H9 (cell line): ENCODE measurements around the gene CCNL1. TPM values are rescaled to one million over a fixed set of nuclear protein-coding genes. Genes with fewer than 3 reads are reported as not detected.

Experiments
- DNase-seq: peaks from one replicate; pipeline ENCODE4 v3.0.0-alpha.2; 2017
- H2AFZ ChIP-seq: one replicate; pipeline ENCODE4 v1.6.1; 2013; ENCODE audit warnings: mild to moderate bottlenecking, low read length, control low read depth, moderate library complexity
- H2AK5ac ChIP-seq: 2 replicates; pipeline ENCODE4 v1.6.1; 2013; ENCODE audit warnings: low read length, control low read depth, mixed read lengths; ENCODE audit not compliant: insufficient read length
- H2BK120ac ChIP-seq: one replicate; pipeline ENCODE4 v1.6.1; 2013; ENCODE audit warnings: low read depth, mild to moderate bottlenecking, low read length, control low read depth, inconsistent platforms; ENCODE audit not compliant: poor library complexity, severe bottlenecking
- H2BK12ac ChIP-seq: 2 replicates; pipeline ENCODE4 v1.6.1; 2013; ENCODE audit warnings: low read length, control low read depth, mixed read lengths, low read depth; ENCODE audit not compliant: insufficient read length
- H2BK15ac ChIP-seq: 2 replicates; pipeline ENCODE4 v1.6.1; 2013; ENCODE audit warnings: low read depth, low read length, control low read depth
- H2BK20ac ChIP-seq: one replicate; pipeline ENCODE4 v1.6.1; 2013; ENCODE audit warnings: low read depth, mild to moderate bottlenecking, low read length, control low read depth, inconsistent platforms; ENCODE audit not compliant: poor library complexity, severe bottlenecking
- H2BK5ac ChIP-seq: 2 replicates; pipeline ENCODE4 v1.6.1; 2013; ENCODE audit warnings: low read length, control low read depth, mixed read lengths; ENCODE audit not compliant: insufficient read length
- H3K14ac ChIP-seq: 2 replicates; pipeline ENCODE4 v1.6.1; 2013; ENCODE audit warnings: low read length, control low read depth; ENCODE audit not compliant: insufficient read depth
- H3K18ac ChIP-seq: 2 replicates; pipeline ENCODE4 v1.6.1; 2013; ENCODE audit warnings: low read depth, mild to moderate bottlenecking, mixed read lengths, low read length, control low read depth; ENCODE audit not compliant: insufficient read length
- H3K23ac ChIP-seq: 2 replicates; pipeline ENCODE4 v1.6.1; 2013; ENCODE audit warnings: low read length, control low read depth, mixed read lengths, low read depth; ENCODE audit not compliant: insufficient read length
- H3K23me2 ChIP-seq: 2 replicates; pipeline ENCODE4 v1.6.1; 2013; ENCODE audit warnings: low read depth, mild to moderate bottlenecking, mixed read lengths, low read length, control low read depth; ENCODE audit not compliant: insufficient read length, poor library complexity, severe bottlenecking
- H3K27ac ChIP-seq: 2 replicates; pipeline ENCODE4 v1.5.1; 2013; ENCODE audit warnings: low read length, control low read depth, mixed read lengths, low read depth; ENCODE audit not compliant: insufficient read length
- H3K27me3 ChIP-seq: 2 replicates; pipeline ENCODE4 v1.6.1; 2013; ENCODE audit warnings: low read length, control low read depth, inconsistent platforms; ENCODE audit not compliant: insufficient read depth
- H3K4ac ChIP-seq: 2 replicates; pipeline ENCODE4 v1.6.1; 2013; ENCODE audit warnings: low read depth, mild to moderate bottlenecking, control low read depth, inconsistent platforms, low read length, moderate library complexity
- H3K4me1 ChIP-seq: 2 replicates; pipeline ENCODE4 v1.6.1; 2013; ENCODE audit warnings: low read length, control low read depth, inconsistent platforms; ENCODE audit not compliant: insufficient read depth
- H3K4me2 ChIP-seq: 2 replicates; pipeline ENCODE4 v1.6.1; 2013; ENCODE audit warnings: low read length, control low read depth, mixed read lengths; ENCODE audit not compliant: insufficient read length, insufficient read depth
- H3K56ac ChIP-seq: 2 replicates; pipeline ENCODE4 v1.6.1; 2013; ENCODE audit warnings: low read depth, mild to moderate bottlenecking, mixed read lengths, low read length, control low read depth; ENCODE audit not compliant: insufficient read length
- H3K79me1 ChIP-seq: 2 replicates; pipeline ENCODE4 v1.6.1; 2013; ENCODE audit warnings: low read depth, mild to moderate bottlenecking, moderate library complexity, low read length, control low read depth, inconsistent platforms; ENCODE audit not compliant: insufficient read depth, poor library complexity, severe bottlenecking
- H3K79me2 ChIP-seq: 2 replicates; pipeline ENCODE4 v1.6.1; 2013; ENCODE audit warnings: low read length, control low read depth, inconsistent platforms; ENCODE audit not compliant: insufficient read depth
- H3K9ac ChIP-seq: 2 replicates; pipeline ENCODE4 v1.6.1; 2013; ENCODE audit warnings: low read length, control low read depth, mixed read lengths; ENCODE audit not compliant: insufficient read length; ENCODE audit errors: extremely low read depth
- H3K9me3 ChIP-seq: one replicate; pipeline ENCODE4 v1.6.1; 2013; ENCODE audit warnings: low read depth, low read length, inconsistent platforms; ENCODE audit not compliant: control insufficient read depth
- H3T11ph ChIP-seq: one replicate; pipeline ENCODE4 v1.6.1; 2013; ENCODE audit warnings: mild to moderate bottlenecking, low read length, control low read depth, inconsistent platforms
- H4K20me1 ChIP-seq: one replicate; pipeline ENCODE4 v1.6.1; 2013; ENCODE audit not compliant: control insufficient read depth, insufficient read length, insufficient read depth
- H4K5ac ChIP-seq: 2 replicates; pipeline ENCODE4 v1.6.1; 2013; ENCODE audit warnings: low read depth, mild to moderate bottlenecking, mixed read lengths, low read length, control low read depth; ENCODE audit not compliant: insufficient read length
- H4K8ac ChIP-seq: replicated peaks from 2 replicates; pipeline ENCODE4 v1.6.1; 2013; ENCODE audit warnings: low read length, control low read depth, mixed read lengths, low read depth; ENCODE audit not compliant: insufficient read length
- H4K91ac ChIP-seq: 2 replicates; pipeline ENCODE4 v1.6.1; 2013; ENCODE audit warnings: low read depth, mild to moderate bottlenecking, moderate library complexity, mixed read lengths, low read length, control low read depth; ENCODE audit not compliant: insufficient read length
- H3K27ac Mint-ChIP-seq, 3 experiments: 2 replicates in 2 of 3; 3 replicates in 1 of 3; pipeline ENCODE4 v1.8.0; 2020 to 2021; ENCODE audit warnings: mixed read lengths in 3 of 3, mild to moderate bottlenecking in 1 of 3, moderate library complexity in 1 of 3
- H3K27me3 Mint-ChIP-seq: 2 replicates; pipeline ENCODE4 v1.8.0; 2021; ENCODE audit warnings: low read depth, mild to moderate bottlenecking, moderate library complexity, mixed read lengths
- H3K36me3 Mint-ChIP-seq, 3 experiments: 2 replicates in 2 of 3; 3 replicates in 1 of 3; pipeline ENCODE4 v1.8.0; 2020 to 2021; ENCODE audit warnings: low read depth in 3 of 3, mixed read lengths in 3 of 3; ENCODE audit not compliant: insufficient read depth in 1 of 3
- H3K4me1 Mint-ChIP-seq, 2 experiments: 2 replicates each; pipeline ENCODE4 v1.8.0; 2020; ENCODE audit warnings: mixed read lengths in 2 of 2
- H3K4me3 Mint-ChIP-seq, 2 experiments: 2 replicates in 1 of 2; 3 replicates in 1 of 2; pipeline ENCODE4 v1.8.0; 2020 to 2021; ENCODE audit warnings: mild to moderate bottlenecking in 2 of 2, mixed read lengths in 2 of 2, moderate library complexity in 1 of 2
- H3K9me3 Mint-ChIP-seq, 2 experiments: 2 replicates in 1 of 2; 3 replicates in 1 of 2; pipeline ENCODE4 v1.8.0; 2020; ENCODE audit warnings: mild to moderate bottlenecking in 2 of 2, mixed read lengths in 2 of 2, moderate library complexity in 1 of 2
- CTCF ChIP-seq: fragments of 200-600 bp; sonication (generic); conservative IDR thresholded peaks from 3 replicates; pipeline ENCODE4 v1.8.0; 2021; ENCODE audit warnings: antibody characterized with exemption, mild to moderate bottlenecking
- WGBS: extraction: QIAGEN DNeasy Blood & Tissue Kit; methylation state at CpG from one replicate; pipeline ENCODE4 v1.1.7; 2013; ENCODE audit warnings: missing lambda C conversion rate, low lambda C conversion rate, mixed read lengths; ENCODE audit not compliant: insufficient read length; ENCODE audit errors: extremely low coverage; 5-methylcytosine and 5-hydroxymethylcytosine counted together
- total RNA-seq: library from RNA; stranded (reverse); gene quantifications from 2 replicates; pipeline ENCODE4 v1.2.1, GENCODE V29; 2021

Gene CCNL1
- total RNA-seq, 1 experiment from 2014 or later, result 103 TPM

GRCh38 chr3:157147099-157147803 lies 12.7 kb downstream of the CCNL1 start:
- Histone ChIP-seq H2BK20ac (no peak overlapping the region), H3K79me2 (no peaks in the 10 kb centered on the region), H4K91ac (no peak overlapping the region), H2AK5ac (no peak overlapping the region), H3K9me3 (no peaks in the 10 kb centered on the region), H3K56ac (no peak overlapping the region), H3K18ac (no peak overlapping the region), H3K4me2 (no peak overlapping the region), H2BK12ac (no peak overlapping the region), H2BK15ac (no peak overlapping the region), H3T11ph (no peak overlapping the region), H3K27me3 (no peaks in the 10 kb centered on the region), H3K23ac (no peak overlapping the region), H3K4me1 (no peaks in the 10 kb centered on the region), H4K20me1 (no peaks in the 10 kb centered on the region), H3K27ac (no peak overlapping the region), H4K5ac (no peak overlapping the region), H3K23me2 (no peaks in the 10 kb centered on the region), H2AFZ (no peak overlapping the region), H4K8ac (no peak overlapping the region), H3K79me1 (no peaks in the 10 kb centered on the region), H3K4ac (no peak overlapping the region), H3K9ac (no peak overlapping the region), H2BK120ac (no peak overlapping the region), H3K14ac (no peak overlapping the region), H2BK5ac (no peak overlapping the region)
- Mint-ChIP-seq H3K36me3 (peaks cover 47 to 85% (median 70%) of the 10 kb centered on the region in 3 experiments; a peak in 6 of 7 replicates), H3K27ac (peak overlapping the region in 1 of 3 experiments; percentile 45; a peak in 2 of 7 replicates), H3K27me3 (no peaks in the 10 kb centered on the region), H3K9me3 (no peaks in the 10 kb centered on the region), H3K4me1 (no peaks in the 10 kb centered on the region), H3K4me3 (no peak overlapping the region)
- DNase-seq, result no peak
- no peak for TF ChIP-seq CTCF
- no CpG with 5 or more reads among the region's 5 CpGs for WGBS
